HCT116 (cell line): ENCODE data around the gene ARHGEF12. TPM values are rescaled to one million over a fixed set of nuclear protein-coding genes. Genes with fewer than 3 reads are reported as not detected.
A peak's percentile ranks its signal among the peaks of the same experiment; 100 is the strongest.

Source experiments
- ATAC-seq: fragments of 200-7000 bp; cut with Tn5 transposase; 2 replicates; pipeline ENCODE4 v1.9.1; 2020; ENCODE audit warnings: mild to moderate bottlenecking, moderate library complexity
- BruUV-seq: library from RNA; stranded (reverse); fragments of 400-500 nt; replicated peaks from 2 replicates; lab custom pipeline; 2021; lab: Mats Ljungman, UMichigan
- CTCF ChIA-PET: fragments of 300-600 bp; sonication (Branson Sonifier 250); formaldehyde crosslinking; loops from one replicate; lab custom pipeline; 2021; ENCODE audit warnings: antibody characterized with exemption; lab: Charles Lee
- POLR2A ChIA-PET: fragments of 300-600, 350-600 bp; sonication (Branson Sonifier 250); formaldehyde crosslinking; loops from one replicate; lab custom pipeline; 2021; ENCODE audit warnings: antibody characterized with exemption; lab: Charles Lee
- RAD21 ChIA-PET, 2 experiments: fragments of 300-600 bp; sonication (Branson Sonifier 250); formaldehyde crosslinking; loops; one replicate each; lab custom pipeline; 2023; ENCODE audit warnings: low total read pairs in 2 of 2; ENCODE audit not compliant: uncharacterized antibody in 2 of 2, unreplicated experiment in 2 of 2, low non-redundant PET in 1 of 2; lab: Charles Lee
- DNase-seq: peaks from one replicate; pipeline ENCODE4 v3.0.0-alpha.2; 2010; ENCODE audit warnings: low read depth, low spot score
- H2AFZ ChIP-seq: fragments of 200-600 bp; shearing (Covaris generic), sonication (generic); 2 replicates; pipeline ENCODE4 v1.6.1; 2017; ENCODE audit warnings: low read depth, mixed run types, mixed read lengths, antibody characterized with exemption, low read length; ENCODE audit not compliant: poor library complexity, severe bottlenecking
- H3K27ac ChIP-seq: 2 replicates; pipeline ENCODE4 v1.5.1; 2012; ENCODE audit warnings: low read depth, low read length
- H3K27me3 ChIP-seq: fragments of 200-600 bp; sonication (generic); 2 replicates; pipeline ENCODE4 v1.6.1; 2016; ENCODE audit warnings: mixed run types, low read length, mixed read lengths; ENCODE audit not compliant: insufficient read depth
- H3K36me3 ChIP-seq, 2 experiments: fragments of 200-500 bp in 1 of 2; fragments of 200-600 bp in 1 of 2; sonication (Bioruptor generic) in 1 of 2; sonication (generic) in 1 of 2; 2 replicates each; pipeline versions ENCODE4 v1.5.1 to v1.6.1; 2014 to 2016; ENCODE audit warnings: low read length in 2 of 2, inconsistent platforms in 1 of 2, mixed read lengths in 1 of 2, mixed run types in 1 of 2; ENCODE audit not compliant: insufficient read depth in 2 of 2, control insufficient read depth in 1 of 2
- H3K4me1 ChIP-seq, 2 experiments: fragments of 200-600 bp in 1 of 2; sonication (generic) in 1 of 2; 2 replicates each; pipeline versions ENCODE4 v1.5.1 to v1.6.1; 2012 to 2017; ENCODE audit warnings: low read length in 2 of 2, inconsistent platforms in 1 of 2, mild to moderate bottlenecking in 1 of 2, mixed read lengths in 1 of 2, mixed run types in 1 of 2, moderate library complexity in 1 of 2; ENCODE audit not compliant: insufficient read depth in 2 of 2, control insufficient read depth in 1 of 2
- H3K4me2 ChIP-seq: fragments of 200-600 bp; sonication (generic); 2 replicates; pipeline ENCODE4 v1.6.1; 2017; ENCODE audit warnings: mixed run types, low read length, mixed read lengths
- H3K4me3 ChIP-seq, 2 experiments: fragments of 200-600 bp in 1 of 2; sonication (generic) in 1 of 2; replicated peaks in 1 of 2; 2 replicates each; pipeline ENCODE4 v1.5.1; 2011 to 2016; ENCODE audit warnings: low read length in 2 of 2, control low read depth in 1 of 2, low read depth in 1 of 2, mild to moderate bottlenecking in 1 of 2, mixed read lengths in 1 of 2, mixed run types in 1 of 2
- H3K79me2 ChIP-seq: fragments of 200-600 bp; sonication (generic); 2 replicates; pipeline ENCODE4 v1.6.1; 2017; ENCODE audit warnings: mild to moderate bottlenecking, mixed run types, low read length, moderate library complexity, mixed read lengths; ENCODE audit not compliant: insufficient read depth
- H3K9ac ChIP-seq: fragments of 200-600 bp; sonication (generic); 2 replicates; pipeline ENCODE4 v1.6.1; 2016; ENCODE audit warnings: low read length, mixed read lengths
- H3K9me2 ChIP-seq: fragments of 200-600 bp; sonication (generic), shearing (Covaris generic); 2 replicates; pipeline ENCODE4 v1.6.1; 2017; ENCODE audit warnings: mixed run types, mild to moderate bottlenecking, moderate library complexity; ENCODE audit not compliant: insufficient read depth
- H3K9me3 ChIP-seq, 2 experiments: fragments of 200-500 bp in 1 of 2; fragments of 200-600 bp in 1 of 2; sonication (Bioruptor generic) in 1 of 2; sonication (generic) in 1 of 2; 2 replicates each; pipeline ENCODE4 v1.6.1; 2014 to 2017; ENCODE audit warnings: low read length in 2 of 2, mixed read lengths in 2 of 2, inconsistent platforms in 1 of 2, low read depth in 1 of 2, mild to moderate bottlenecking in 1 of 2, mixed run types in 1 of 2, moderate library complexity in 1 of 2; ENCODE audit not compliant: control insufficient read depth in 1 of 2, insufficient read depth in 1 of 2
- H4K20me1 ChIP-seq: fragments of 200-600 bp; sonication (generic), shearing (Covaris generic); 2 replicates; pipeline ENCODE4 v1.6.1; 2017; ENCODE audit warnings: mixed run types, mild to moderate bottlenecking, moderate library complexity; ENCODE audit not compliant: insufficient read depth
- CTCF ChIP-seq, 3 experiments: fragments of 200-600 bp in 1 of 3; sonication (generic) in 1 of 3; IDR thresholded peaks in 2 of 3; conservative IDR thresholded peaks in 1 of 3; 2 replicates each; pipeline ENCODE4 v1.5.1; 2012 to 2017; ENCODE audit warnings: low read depth in 2 of 3, low read length in 2 of 3, antibody characterized with exemption in 1 of 3, borderline replicate concordance in 1 of 3, control low read depth in 1 of 3, mild to moderate bottlenecking in 1 of 3, mixed read lengths in 1 of 3, mixed run types in 1 of 3, moderate library complexity in 1 of 3; ENCODE audit not compliant: insufficient read depth in 1 of 3
- RAD21 ChIP-seq: IDR thresholded peaks from 2 replicates; pipeline ENCODE4 v1.6.1; 2012; ENCODE audit warnings: low read depth, mild to moderate bottlenecking
- REST ChIP-seq: IDR thresholded peaks from 2 replicates; pipeline ENCODE4 v1.6.1; 2012; ENCODE audit warnings: low read depth
- intact Hi-C: fragments of 100-400 bp; cut with micrococcal nuclease; formaldehyde crosslinking; loops from 2 replicates; pipeline ENCODE4 v1.10.0; 2022
- total RNA-seq: library from RNA; stranded (reverse); gene quantifications from one replicate; pipeline ENCODE4 v1.2.1, GENCODE V29; 2021; ENCODE audit not compliant: unreplicated experiment

Gene ARHGEF12
- total RNA-seq, 1 experiment from 2014 or later = 81.4 TPM

GRCh38 chr11:120389693-120390584 lies 53.7 kb downstream of the ARHGEF12 start:
- no peak overlapping the region for H3K4me3 ChIP-seq
- no TSS peak for BruUV-seq
- CTCF ChIA-PET = interaction anchor here (1.6 kb wide), 1 partner anchor 10 kb away, joined by 6 read pairs; no protein-coding TSS in a partner anchor

More at GRCh38 chr11:120389693-120390584, 53.7 kb downstream of the ARHGEF12 start:
- Histone ChIP-seq H3K9ac (no peak overlapping the region), H4K20me1 (peaks cover 5% of the 10 kb centered on the region; the same call in 1 of the 2 replicates), H2AFZ (no peak overlapping the region), H3K27ac (no peak overlapping the region), H3K27me3 (no peaks in the 10 kb centered on the region), H3K9me2 (no peaks in the 10 kb centered on the region), H3K4me1 (peaks cover 0 to 9% of the 10 kb centered on the region in 2 experiments; a peak in 3 of 4 replicates), H3K36me3 (no peaks in the 10 kb centered on the region), H3K4me2 (peak overlapping the region; percentile 12; the same call in 1 of the 2 replicates), H3K79me2 (peaks cover 93% of the 10 kb centered on the region), H3K9me3 (no peaks in the 10 kb centered on the region)
- POLR2A ChIA-PET = no interaction called here
- TF ChIP-seq REST (no peak), RAD21 (no peak), CTCF (IDR thresholded peaks at IDR 0.05 in 2 of 3, conservative IDR thresholded peaks at IDR 0.05 in 1 of 3; ENCODE audit: borderline replicate concordance in 1 of 3, insufficient read depth in 1 of 3, low read depth in 2 of 3, low read length in 2 of 3) (no peak)
- intact Hi-C loops = no loop called here
- ATAC-seq (no peak), DNase-seq (no peak)
- RAD21 ChIA-PET = no interaction called here
